Measurements from ENCODE around the gene HERPUD1. TPM values are rescaled to one million over a fixed set of nuclear protein-coding genes. Genes with fewer than 3 reads are reported as not detected.

The HERPUD1 gene
- total and polyA plus RNA-seq, 9 of the 15 experiments (the other 6 are each of a cell fraction or from before 2014, with no cell fraction given): 14.2 to 60.7 (median 37.4) TPM

- no peak for DNase-seq (ENCODE audit: extremely low read depth in 1 of 4, low spot score in 3 of 4)
- CTCF ChIA-PET (ENCODE audit: low intra/inter-chr PET ratio): no interaction called here
- H3K9me3 ChIP-seq (replicated peaks; ENCODE audit: control insufficient read depth, insufficient read depth, low read depth, low read length): no peaks in the 10 kb centered on the region
- POLR2A ChIA-PET: interaction anchor here (1.0 to 6.1 kb wide), 4 partner anchors 11 to 317 kb away, joined by 3 to 79 read pairs (median 4); no protein-coding TSS in a partner anchor
- peaks cover 18% of the 10 kb centered on the region; the same call in 1 of the 2 replicates for H4K20me1 ChIP-seq (replicated peaks; ENCODE audit: control insufficient read depth, insufficient read depth, low read length)
- H3K9me1 ChIP-seq (ENCODE audit: control insufficient read depth, insufficient read depth, low read length): no peaks in the 10 kb centered on the region
- intact Hi-C loops (cut with micrococcal nuclease): loop anchor here (5.0 kb wide), 1 partner anchor 57 kb away; no protein-coding TSS in a partner anchor
- no peak overlapping the region for H2AFZ ChIP-seq (ENCODE audit: low read depth, low read length)
- H3K4me1 ChIP-seq (replicated peaks in 1 of 2; ENCODE audit: control insufficient read depth in 2 of 2, insufficient read depth in 2 of 2, low read length in 2 of 2): peaks cover 16 to 17% of the 10 kb centered on the region in 2 experiments; a peak in 4 of 5 replicates
- in situ Hi-C loops (cut with MboI): no loop called here
- ATAC-seq: no peak
- H3K4me3 ChIP-seq: no peak overlapping the region
- H3K36me3 ChIP-seq (ENCODE audit: control insufficient read depth, insufficient read depth, low read length): peaks cover 10% of the 10 kb centered on the region; the same call in 2 of the 3 replicates
- no peaks in the 10 kb centered on the region for H3K27me3 ChIP-seq (ENCODE audit: control insufficient read depth in 2 of 2, insufficient read depth in 2 of 2, low read length in 2 of 2)
- BruUV-seq (replicated peaks): no TSS peak
- FAIRE-seq: no peak
- H3K9ac ChIP-seq (ENCODE audit: insufficient read depth in 1 of 2, low read depth in 2 of 2, low read length in 2 of 2): no peak overlapping the region
- peaks cover 29% of the 10 kb centered on the region for H3K79me2 ChIP-seq (ENCODE audit: control insufficient read depth, insufficient read depth, low read length)
- TF ChIP-seq ZFP91 (CRISPR knock-in tag; IDR thresholded peaks at IDR 0.05) (no peak), MEIS2 (IDR thresholded peaks at IDR 0.05; ENCODE audit: partially characterized antibody) (no peak)
- 90% methylated on average over 4 of the region's 4 CpGs for WGBS (ENCODE audit: insufficient coverage, low coverage, missing lambda C conversion rate)
- no peak overlapping the region for H3K4me2 ChIP-seq (ENCODE audit: insufficient read depth, low read length)
- H3K27ac ChIP-seq (ENCODE audit: extremely low read depth, low read depth, low read length): no peak overlapping the region
Measured at GRCh38 chr16:56929639-56930038, 2.3 kb upstream of the HERPUD1 start.
